Measurements from ENCODE around the gene NEK4. TPM values are rescaled to one million over a fixed set of nuclear protein-coding genes. Genes with fewer than 3 reads are reported as not detected.
A peak's percentile ranks its signal among the peaks of the same experiment; 100 is the strongest.

Gene NEK4
- total RNA-seq, 1 experiment from 2014 or later: 40.5 TPM

DNA sequence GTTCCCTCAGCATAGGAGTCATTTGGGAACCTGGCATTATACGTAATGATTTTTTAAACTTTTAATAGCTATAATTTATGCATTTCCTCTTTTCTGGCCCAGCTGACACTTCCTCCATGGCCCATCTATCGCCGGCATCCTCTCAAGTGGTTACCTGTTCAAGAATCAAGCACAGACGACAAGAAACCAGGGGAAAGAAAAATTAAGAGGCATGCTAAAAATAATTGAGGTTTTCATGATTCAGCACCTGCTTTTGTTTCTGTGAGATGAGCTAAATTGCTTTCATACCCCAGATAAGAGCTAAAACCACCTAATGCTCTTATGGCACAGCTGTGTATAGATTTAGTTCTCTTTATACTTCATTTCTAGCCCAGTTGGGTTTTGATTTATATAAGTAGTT is 63.2 kb downstream of the NEK4 start:
- H3K36me3 Mint-ChIP-seq (ENCODE audit: insufficient read depth, unreplicated experiment): peaks cover 26% of the 10 kb centered on the region
- H3K4me3 Mint-ChIP-seq (ENCODE audit: unreplicated experiment): peak overlapping the region; percentile 96
- BruUV-seq (replicated peaks): no TSS peak
- peaks cover 9% of the 10 kb centered on the region; the same call in 1 of the 2 replicates for H3K4me1 ChIP-seq
- no peak for DNase-seq
- H3K4me3 ChIP-seq (ENCODE audit: low read depth, low read length): no peak overlapping the region
- H3K9me3 ChIP-seq: no peaks in the 10 kb centered on the region
- H3K27me3 Mint-ChIP-seq (ENCODE audit: insufficient read depth, unreplicated experiment): no peaks in the 10 kb centered on the region
- H3K9me3 Mint-ChIP-seq (ENCODE audit: unreplicated experiment): no peaks in the 10 kb centered on the region
- H3K36me3 ChIP-seq (ENCODE audit: control insufficient read depth, insufficient read depth, low read length): no peaks in the 10 kb centered on the region
- ChIA-PET CTCF (no interaction called here), POLR2A (no interaction called here)
- intact Hi-C loops (cut with micrococcal nuclease; ENCODE audit: unreplicated experiment): no loop called here
- H3K27ac Mint-ChIP-seq (ENCODE audit: unreplicated experiment): no peak overlapping the region
- H3K27me3 ChIP-seq (replicated peaks; ENCODE audit: control insufficient read depth, insufficient read depth, low read length): no peaks in the 10 kb centered on the region
- TF ChIP-seq, protein P1, sequence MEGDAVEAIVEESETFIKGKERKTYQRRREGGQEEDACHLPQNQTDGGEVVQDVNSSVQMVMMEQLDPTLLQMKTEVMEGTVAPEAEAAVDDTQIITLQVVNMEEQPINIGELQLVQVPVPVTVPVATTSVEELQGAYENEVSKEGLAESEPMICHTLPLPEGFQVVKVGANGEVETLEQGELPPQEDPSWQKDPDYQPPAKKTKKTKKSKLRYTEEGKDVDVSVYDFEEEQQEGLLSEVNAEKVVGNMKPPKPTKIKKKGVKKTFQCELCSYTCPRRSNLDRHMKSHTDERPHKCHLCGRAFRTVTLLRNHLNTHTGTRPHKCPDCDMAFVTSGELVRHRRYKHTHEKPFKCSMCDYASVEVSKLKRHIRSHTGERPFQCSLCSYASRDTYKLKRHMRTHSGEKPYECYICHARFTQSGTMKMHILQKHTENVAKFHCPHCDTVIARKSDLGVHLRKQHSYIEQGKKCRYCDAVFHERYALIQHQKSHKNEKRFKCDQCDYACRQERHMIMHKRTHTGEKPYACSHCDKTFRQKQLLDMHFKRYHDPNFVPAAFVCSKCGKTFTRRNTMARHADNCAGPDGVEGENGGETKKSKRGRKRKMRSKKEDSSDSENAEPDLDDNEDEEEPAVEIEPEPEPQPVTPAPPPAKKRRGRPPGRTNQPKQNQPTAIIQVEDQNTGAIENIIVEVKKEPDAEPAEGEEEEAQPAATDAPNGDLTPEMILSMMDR (IDR thresholded peaks at IDR 0.05; ENCODE audit: insufficient read depth in 1 of 2, low read depth in 1 of 2, low read length in 1 of 2, severe bottlenecking in 1 of 2, unreplicated experiment in 1 of 2): no peak
- peaks cover 7% of the 10 kb centered on the region for H3K4me1 Mint-ChIP-seq (ENCODE audit: low read depth, unreplicated experiment)

DNA sequence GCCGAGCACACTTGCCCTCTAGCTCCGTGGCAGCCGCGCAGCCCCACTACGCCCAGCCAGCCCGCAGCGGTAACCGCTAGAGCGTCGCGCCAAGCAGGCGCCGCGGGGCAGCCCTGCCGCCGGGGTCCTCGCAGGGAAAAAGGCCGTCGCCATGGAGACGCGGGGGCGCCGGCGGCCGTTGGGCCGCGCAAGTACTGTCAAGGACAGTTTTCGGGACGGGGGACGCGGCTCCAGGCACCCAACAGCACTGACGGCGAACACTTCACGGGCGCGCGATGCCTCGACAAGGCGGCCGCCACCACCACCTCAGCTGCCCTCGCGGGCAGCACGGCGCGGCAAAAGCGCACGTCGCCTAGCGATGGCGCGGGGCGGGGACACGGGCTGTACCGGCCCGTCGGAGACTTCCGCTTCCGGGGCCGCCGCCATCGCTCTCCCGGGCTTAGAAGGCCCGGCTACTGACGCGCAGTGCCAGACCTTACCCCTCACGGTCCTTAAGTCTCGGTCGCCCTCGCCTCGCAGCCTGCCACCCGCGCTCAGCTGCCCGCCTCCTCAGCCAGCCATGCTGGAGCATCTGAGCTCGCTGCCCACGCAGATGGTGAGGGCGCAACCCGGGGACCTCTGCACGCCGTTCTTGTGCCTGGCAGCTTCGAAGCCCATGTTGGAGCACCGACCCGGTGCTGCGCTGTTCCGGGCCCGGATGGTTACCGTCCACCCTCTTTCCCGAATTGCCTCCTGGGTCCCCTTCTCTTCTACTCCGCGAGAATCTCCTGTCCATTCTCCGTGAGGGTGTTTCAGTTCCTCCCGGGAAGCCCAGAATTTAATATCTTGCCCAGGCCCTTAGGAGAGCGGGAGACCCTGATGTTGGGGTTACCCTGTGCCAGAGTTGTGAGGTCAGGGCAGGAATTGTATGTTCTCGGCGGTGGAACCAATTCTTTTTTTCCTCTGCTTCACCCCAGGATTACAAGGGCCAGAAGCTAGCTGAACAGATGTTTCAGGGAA is 64.8 kb downstream of the NEK4 start, which contains the start of the genes GLT8D1 and SPCS1:
GLT8D1 (minus strand) TSS at position 104 of the 999 bp plus-strand sequence. CDS start 5,331 bp downstream, outside the sequence.
SPCS1 (plus strand) TSS at position 419 of the 999 bp plus-strand sequence; CDS start at position 560, 141 bp downstream.
- no peaks in the 10 kb centered on the region for H3K9me3 ChIP-seq
- ChIA-PET POLR2A (interaction anchor here (1.8 kb wide), 1 partner anchor 17 kb away, joined by 7 read pairs; no protein-coding TSS in a partner anchor), CTCF (no interaction called here)
- TF ChIP-seq, protein P1 (IDR thresholded peaks at IDR 0.05; ENCODE audit: insufficient read depth in 1 of 2, low read depth in 1 of 2, low read length in 1 of 2, severe bottlenecking in 1 of 2, unreplicated experiment in 1 of 2): no peak
- peak within 1 kb of the TSS; percentile 95 for H3K27ac Mint-ChIP-seq (ENCODE audit: unreplicated experiment)
- no TSS peak for BruUV-seq (replicated peaks)
- H3K4me3 ChIP-seq (ENCODE audit: low read depth, low read length): peak within 1 kb of the TSS; percentile 90
- no peaks in the 10 kb centered on the region for H3K27me3 ChIP-seq (replicated peaks; ENCODE audit: control insufficient read depth, insufficient read depth, low read length)
- H3K9me3 Mint-ChIP-seq (ENCODE audit: unreplicated experiment): no peaks in the 10 kb centered on the region
- H3K4me3 Mint-ChIP-seq (ENCODE audit: unreplicated experiment): peak within 1 kb of the TSS; percentile 96
- DNase-seq: peak; percentile 80 to 87
- H3K4me1 ChIP-seq: peaks cover 9% of the 10 kb centered on the region; the same call in 1 of the 2 replicates
- intact Hi-C loops (cut with micrococcal nuclease; ENCODE audit: unreplicated experiment): no loop called here
- H3K36me3 ChIP-seq (ENCODE audit: control insufficient read depth, insufficient read depth, low read length): no peaks in the 10 kb centered on the region
- H3K4me1 Mint-ChIP-seq (ENCODE audit: low read depth, unreplicated experiment): peaks cover 7% of the 10 kb centered on the region
- no peaks in the 10 kb centered on the region for H3K27me3 Mint-ChIP-seq (ENCODE audit: insufficient read depth, unreplicated experiment)
- H3K36me3 Mint-ChIP-seq (ENCODE audit: insufficient read depth, unreplicated experiment): peaks cover 34% of the 10 kb centered on the region

DNA sequence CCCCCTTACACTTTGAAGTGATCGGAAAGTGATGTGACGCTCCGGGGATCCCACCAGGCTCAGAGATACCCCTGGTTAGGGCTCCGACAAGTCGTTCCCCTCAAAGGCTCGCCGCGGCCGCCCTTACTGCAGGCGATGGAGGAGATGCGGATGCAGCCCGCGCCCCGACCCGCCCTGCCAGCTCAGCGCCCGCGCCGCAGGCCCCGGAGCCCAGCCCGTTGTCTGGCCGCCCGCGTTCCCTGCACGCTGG is 65.4 kb downstream of the NEK4 start:
- Mint-ChIP-seq H3K27me3 (ENCODE audit: insufficient read depth, unreplicated experiment) (no peaks in the 10 kb centered on the region), H3K27ac (ENCODE audit: unreplicated experiment) (peak overlapping the region; percentile 95), H3K36me3 (ENCODE audit: insufficient read depth, unreplicated experiment) (peaks cover 32% of the 10 kb centered on the region), H3K4me3 (ENCODE audit: unreplicated experiment) (peak overlapping the region; percentile 96), H3K4me1 (ENCODE audit: low read depth, unreplicated experiment) (peaks cover 7% of the 10 kb centered on the region), H3K9me3 (ENCODE audit: unreplicated experiment) (no peaks in the 10 kb centered on the region)
- Histone ChIP-seq H3K4me3 (ENCODE audit: low read depth, low read length) (peak overlapping the region; percentile 90), H3K9me3 (no peaks in the 10 kb centered on the region), H3K27me3 (replicated peaks; ENCODE audit: control insufficient read depth, insufficient read depth, low read length) (no peaks in the 10 kb centered on the region), H3K4me1 (peaks cover 9% of the 10 kb centered on the region; the same call in 1 of the 2 replicates), H3K36me3 (ENCODE audit: control insufficient read depth, insufficient read depth, low read length) (no peaks in the 10 kb centered on the region)
- no TSS peak for BruUV-seq (replicated peaks)
- TF ChIP-seq, protein P1 (IDR thresholded peaks at IDR 0.05; ENCODE audit: insufficient read depth in 1 of 2, low read depth in 1 of 2, low read length in 1 of 2, severe bottlenecking in 1 of 2, unreplicated experiment in 1 of 2): no peak
- no peak for DNase-seq
- intact Hi-C loops (cut with micrococcal nuclease; ENCODE audit: unreplicated experiment): no loop called here
- POLR2A ChIA-PET: interaction anchor here (1.8 kb wide), 1 partner anchor 17 kb away, joined by 7 read pairs; no protein-coding TSS in a partner anchor
- CTCF ChIA-PET: no interaction called here

All from Caco-2 (cell line).